HG03280 (cell line): ENCODE data around the gene KLHL29.

ENCODE experiments used
- ATAC-seq: cut with Tn5 transposase; IDR thresholded peaks from one replicate; pipeline ENCODE4 v1.9.1; 2021; ENCODE audit warnings: mild to moderate bottlenecking, moderate library complexity; ENCODE audit not compliant: unreplicated experiment

Gene KLHL29

GRCh38 chr2:23640711-23641110, 255.7 kb downstream of the KLHL29 start:
- no peak for ATAC-seq

DNA sequence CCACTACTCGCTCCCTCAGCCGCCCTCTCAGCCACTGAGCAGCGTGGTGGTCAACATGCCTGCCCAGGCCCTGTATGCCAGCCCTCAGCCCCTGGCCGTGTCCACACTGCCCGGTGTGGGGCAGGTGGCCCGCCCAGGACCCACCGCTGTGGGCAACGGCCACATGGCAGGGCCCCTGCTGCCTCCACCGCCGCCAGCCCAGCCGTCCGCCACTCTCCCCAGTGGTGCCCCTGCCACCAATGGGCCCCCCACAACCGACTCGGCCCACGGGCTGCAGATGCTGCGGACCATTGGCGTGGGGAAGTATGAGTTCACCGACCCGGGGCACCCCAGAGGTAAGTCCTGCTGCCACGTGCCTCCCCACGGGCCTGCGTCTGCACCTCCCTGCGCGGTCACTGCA, 257.5 kb downstream of the KLHL29 start:
- no peak for ATAC-seq

- no peak for ATAC-seq
These were observed 260.3 kb downstream of the KLHL29 start for GRCh38 chr2:23645230-23645808.

DNA sequence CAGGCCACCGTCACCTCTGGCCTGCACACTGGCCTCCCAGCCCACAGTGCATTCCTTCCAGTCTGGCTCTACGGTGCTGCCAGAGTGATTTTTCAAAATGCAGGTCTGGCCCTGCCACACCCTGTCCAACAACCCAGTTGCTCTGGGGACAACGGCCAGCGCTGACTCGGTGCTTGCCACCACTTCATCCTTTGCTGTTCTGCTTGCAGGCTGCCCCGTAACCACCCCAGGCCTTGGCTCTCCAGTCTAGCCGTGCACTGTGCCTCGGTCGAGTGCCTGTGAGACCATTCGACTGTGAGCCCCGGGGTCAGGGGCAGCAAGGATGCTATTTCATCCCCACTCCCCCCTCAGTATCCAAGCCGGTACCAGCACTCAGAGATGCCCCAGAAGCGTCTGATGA, 262.6 kb downstream of the KLHL29 start:
- no peak for ATAC-seq

- no peak for ATAC-seq
These were observed 264.3 kb downstream of the KLHL29 start for GRCh38 chr2:23649303-23649702.

GRCh38 chr2:23649819-23650218, 264.8 kb downstream of the KLHL29 start:
- no peak for ATAC-seq

- no peak for ATAC-seq
These were observed 266.5 kb downstream of the KLHL29 start for GRCh38 chr2:23651187-23652080.

DNA sequence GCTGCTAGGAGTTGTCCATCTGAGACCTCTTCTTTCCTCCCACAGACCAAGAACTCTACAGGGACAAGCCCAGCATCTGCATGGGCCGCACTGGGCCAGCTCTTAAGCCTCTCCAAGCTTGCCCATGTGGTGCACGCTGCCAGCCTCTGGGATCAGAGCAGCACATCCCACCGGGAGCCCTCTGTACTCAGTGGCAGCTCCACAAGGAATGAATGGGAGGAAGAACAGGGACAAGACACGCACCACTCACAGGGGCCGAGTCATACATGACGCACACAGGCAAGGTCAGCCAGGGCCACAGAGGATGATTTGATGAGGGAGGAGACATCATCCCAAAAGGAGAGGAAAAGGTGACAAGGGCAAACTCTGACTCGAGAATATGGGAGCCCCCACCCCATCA, 268.3 kb downstream of the KLHL29 start:
- ATAC-seq, result no peak

DNA sequence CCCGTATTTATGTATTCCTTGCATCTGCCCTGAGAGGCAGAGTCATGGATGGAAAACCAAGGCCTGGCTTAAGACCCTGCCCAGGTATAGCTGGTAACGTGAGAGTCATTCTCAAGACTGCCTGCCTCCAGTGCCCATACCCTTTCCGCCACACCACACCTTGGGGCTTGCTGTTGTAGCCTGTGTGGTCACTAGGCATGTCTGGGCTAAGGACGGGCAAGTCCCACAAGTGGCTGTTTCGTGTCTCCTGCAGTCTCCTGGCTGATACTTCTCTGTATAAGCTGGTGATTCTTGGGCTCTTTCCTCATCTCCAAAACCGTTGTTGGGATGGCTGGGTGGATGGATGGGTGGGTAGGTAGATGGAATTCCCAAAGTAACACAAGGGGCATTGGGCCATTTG, 269.8 kb downstream of the KLHL29 start:
- no peak for ATAC-seq

- no peak for ATAC-seq
These were observed 271.1 kb downstream of the KLHL29 start for GRCh38 chr2:23655934-23656596.

- no peak for ATAC-seq
These were observed 271.6 kb downstream of the KLHL29 start for GRCh38 chr2:23656597-23656973.

- no peak for ATAC-seq
These were observed 272.4 kb downstream of the KLHL29 start for GRCh38 chr2:23657371-23657770.

- no peak for ATAC-seq
These were observed 273.0 kb downstream of the KLHL29 start for GRCh38 chr2:23657934-23658333.

GRCh38 chr2:23658466-23658942, 273.5 kb downstream of the KLHL29 start:
- no peak for ATAC-seq

GRCh38 chr2:23659328-23659727, 274.3 kb downstream of the KLHL29 start:
- ATAC-seq, result no peak

DNA sequence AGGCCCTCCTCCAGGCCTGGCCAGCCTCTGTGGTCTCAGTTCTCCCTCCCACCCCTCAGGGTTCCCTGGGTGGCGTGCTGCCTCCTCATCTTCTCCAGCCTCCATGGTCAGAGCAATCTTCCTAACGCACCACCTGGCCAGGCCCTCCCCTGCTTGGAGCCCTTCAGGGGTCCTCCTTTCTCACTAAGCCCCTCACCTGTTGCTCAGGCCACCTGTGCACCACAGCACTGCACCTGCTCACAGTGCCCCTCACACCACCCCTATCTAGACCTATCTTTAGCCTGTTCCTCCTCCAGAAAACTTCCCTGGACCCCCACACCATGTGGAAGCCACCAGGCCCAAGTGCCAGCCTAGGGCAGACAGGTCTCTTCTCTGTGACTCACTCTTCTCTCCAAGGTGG, 274.8 kb downstream of the KLHL29 start:
- ATAC-seq, result no peak

- no peak for ATAC-seq
These were observed 275.3 kb downstream of the KLHL29 start for GRCh38 chr2:23660237-23660636.

DNA sequence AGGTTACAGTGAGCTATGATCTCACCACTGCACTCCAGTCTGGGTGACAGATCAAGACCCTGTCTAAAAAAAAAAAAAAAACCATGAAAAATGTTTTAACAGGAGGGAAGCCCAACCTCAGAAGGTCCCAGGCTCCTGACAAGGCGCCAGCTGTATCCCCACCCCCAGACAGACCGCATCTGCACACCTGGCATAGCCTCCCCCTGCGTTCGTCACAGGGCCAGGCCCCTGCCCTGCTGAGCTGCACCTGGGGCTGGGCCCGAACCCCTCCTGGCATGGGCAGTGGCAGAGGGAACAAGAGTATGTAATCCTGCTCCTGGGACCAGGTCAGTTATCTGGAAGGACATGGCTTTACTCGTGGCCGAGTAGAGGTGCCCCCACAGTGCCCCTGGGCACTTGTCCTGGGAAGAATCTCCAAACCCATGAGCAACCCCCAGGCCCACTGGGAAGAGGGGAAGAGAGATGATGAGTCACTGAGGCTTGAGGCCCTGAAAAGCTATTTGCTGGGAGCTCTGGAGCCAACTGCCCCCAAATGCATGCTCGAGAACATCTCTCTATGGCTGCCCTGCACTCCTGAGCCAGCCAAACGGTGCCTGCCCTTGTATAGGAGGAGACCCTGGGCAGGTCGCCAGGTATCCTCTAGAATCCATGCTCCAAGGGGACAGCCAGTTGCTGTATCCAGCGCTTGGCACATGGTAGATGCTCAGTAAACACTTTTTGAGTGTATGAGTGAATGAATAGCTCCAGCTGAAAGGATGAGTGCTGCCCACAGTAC, 276.5 kb downstream of the KLHL29 start:
- no peak for ATAC-seq

DNA sequence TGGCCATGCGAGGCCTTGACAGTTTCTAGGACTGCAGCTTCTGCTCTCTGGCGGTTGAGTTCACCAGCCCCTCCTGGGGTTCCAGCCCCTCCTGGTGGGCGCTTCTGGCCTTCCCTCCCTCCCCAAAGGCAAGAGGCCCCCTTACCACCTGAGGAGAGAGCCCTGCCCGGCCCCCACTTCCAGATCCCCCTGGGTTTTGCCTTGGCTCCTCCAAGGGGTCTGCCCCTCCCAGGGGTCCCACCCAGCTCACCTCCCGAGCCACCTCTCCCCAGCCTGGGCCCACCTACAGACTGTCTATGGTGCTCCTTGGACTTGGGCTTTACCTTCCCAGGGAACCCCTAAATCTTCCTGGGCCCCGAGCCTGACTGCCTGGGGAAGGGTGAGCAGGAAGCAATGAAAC, 277.5 kb downstream of the KLHL29 start:
- ATAC-seq, result no peak

- ATAC-seq, result no peak
These were observed 278.3 kb downstream of the KLHL29 start for GRCh38 chr2:23662941-23663920.
